Fibroblast of the aortic adventitia (primary cell): Measurements from ENCODE around the gene HARS2. TPM values are rescaled to one million over a fixed set of nuclear protein-coding genes. Genes with fewer than 3 reads are reported as not detected.
A peak's percentile ranks its signal among the peaks of the same experiment; 100 is the strongest.

Experiments
- DNase-seq: peaks from one replicate; pipeline ENCODE4 v3.0.0-alpha.2; 2010; ENCODE audit warnings: low read depth
- H3K4me3 ChIP-seq: 2 replicates; pipeline ENCODE4 v1.5.1; 2011; ENCODE audit warnings: low read depth, mild to moderate bottlenecking, control low read depth, low read length, moderate library complexity
- CTCF ChIP-seq: IDR thresholded peaks from 2 replicates; pipeline ENCODE4 v1.5.1; 2011; ENCODE audit warnings: mild to moderate bottlenecking, low read length, control low read depth, inconsistent platforms; ENCODE audit not compliant: insufficient read depth
- total RNA-seq: library from RNA; depleted of rRNA; stranded (reverse); fragments of >200 nt; gene quantifications from 2 replicates; pipeline ENCODE4 v1.2.3, GENCODE V29; 2012; ENCODE audit warnings: low replicate concordance

The HARS2 gene
- total RNA-seq, 1 donor: 22.7 TPM

- no peak overlapping the region for H3K4me3 ChIP-seq
- no peak for DNase-seq
- TF ChIP-seq CTCF: no peak
Observed at GRCh38 chr5:140674629-140675028, 16.6 kb upstream of the HARS2 start.

GRCh38 chr5:140677947-140678346 is 13.3 kb upstream of the HARS2 start:
- TF ChIP-seq CTCF: no peak
- DNase-seq: no peak
- no peak overlapping the region for H3K4me3 ChIP-seq

- no peak overlapping the region for H3K4me3 ChIP-seq
- TF ChIP-seq CTCF: no peak
- no peak for DNase-seq
Observed at GRCh38 chr5:140678993-140679392, 12.3 kb upstream of the HARS2 start.

- TF ChIP-seq CTCF: no peak
- no peak for DNase-seq
- peak overlapping the region; percentile 99 for H3K4me3 ChIP-seq
Observed at GRCh38 chr5:140690376-140690932, 801 bp upstream of the HARS2 start.

GRCh38 chr5:140694276-140694675 is 3.0 kb downstream of the HARS2 start:
- peak; percentile 20 for DNase-seq
- TF ChIP-seq CTCF: no peak
- H3K4me3 ChIP-seq: no peak overlapping the region

GRCh38 chr5:140696891-140697492 is 5.7 kb downstream of the HARS2 start:
- H3K4me3 ChIP-seq: no peak overlapping the region
- TF ChIP-seq CTCF: no peak
- DNase-seq: no peak
